ENCODE measurements around the gene HRH2.

DNA sequence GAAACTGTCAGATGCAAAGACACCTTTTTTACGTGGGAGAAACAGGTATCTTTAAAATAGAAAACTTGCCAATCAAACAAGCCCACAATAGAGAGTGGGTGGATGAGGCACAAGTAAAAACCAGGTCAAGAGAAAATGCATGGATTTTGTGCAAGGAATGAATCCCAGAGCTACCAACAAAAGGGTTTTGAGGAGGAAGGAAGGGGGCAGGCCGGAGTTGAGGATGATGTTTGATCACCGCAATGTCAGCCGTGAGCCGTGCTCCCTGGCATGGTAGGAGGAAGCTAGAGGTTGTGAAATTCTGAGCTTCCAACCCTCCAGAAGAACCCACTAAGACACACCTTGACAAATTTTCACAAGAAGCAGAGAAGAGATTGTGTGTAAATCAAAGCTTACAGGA, 53.2 kb downstream of the HRH2 start:
- TF ChIP-seq, protein P1, sequence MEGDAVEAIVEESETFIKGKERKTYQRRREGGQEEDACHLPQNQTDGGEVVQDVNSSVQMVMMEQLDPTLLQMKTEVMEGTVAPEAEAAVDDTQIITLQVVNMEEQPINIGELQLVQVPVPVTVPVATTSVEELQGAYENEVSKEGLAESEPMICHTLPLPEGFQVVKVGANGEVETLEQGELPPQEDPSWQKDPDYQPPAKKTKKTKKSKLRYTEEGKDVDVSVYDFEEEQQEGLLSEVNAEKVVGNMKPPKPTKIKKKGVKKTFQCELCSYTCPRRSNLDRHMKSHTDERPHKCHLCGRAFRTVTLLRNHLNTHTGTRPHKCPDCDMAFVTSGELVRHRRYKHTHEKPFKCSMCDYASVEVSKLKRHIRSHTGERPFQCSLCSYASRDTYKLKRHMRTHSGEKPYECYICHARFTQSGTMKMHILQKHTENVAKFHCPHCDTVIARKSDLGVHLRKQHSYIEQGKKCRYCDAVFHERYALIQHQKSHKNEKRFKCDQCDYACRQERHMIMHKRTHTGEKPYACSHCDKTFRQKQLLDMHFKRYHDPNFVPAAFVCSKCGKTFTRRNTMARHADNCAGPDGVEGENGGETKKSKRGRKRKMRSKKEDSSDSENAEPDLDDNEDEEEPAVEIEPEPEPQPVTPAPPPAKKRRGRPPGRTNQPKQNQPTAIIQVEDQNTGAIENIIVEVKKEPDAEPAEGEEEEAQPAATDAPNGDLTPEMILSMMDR (IDR thresholded peaks at IDR 0.05), result no peak
- TF ChIP-seq EZH2 (IDR thresholded peaks at IDR 0.05; ENCODE audit: borderline replicate concordance, insufficient read depth, low read depth, low read length, poor library complexity, severe bottlenecking), result no peak
